SK-N-MC (cell line): ENCODE data around the gene TRIM37.

Source experiments
- EZH2 ChIP-seq: fragments of 200-600 bp; sonication (generic); IDR thresholded peaks from one replicate; pipeline ENCODE4 v1.6.1; 2017; ENCODE audit warnings: antibody characterized with exemption
- FOXP2 ChIP-seq: optimal IDR thresholded peaks from 2 replicates; pipeline ENCODE3; 2011; ENCODE audit warnings: mild to moderate bottlenecking, moderate library complexity; ENCODE audit not compliant: insufficient read depth; ENCODE audit errors: extremely low read length, control extremely low read depth
- POLR2AphosphoS5 ChIP-seq: IDR thresholded peaks from 2 replicates; pipeline ENCODE4 v1.6.1; 2012; ENCODE audit warnings: mild to moderate bottlenecking, low read depth, low read length, borderline replicate concordance

DNA sequence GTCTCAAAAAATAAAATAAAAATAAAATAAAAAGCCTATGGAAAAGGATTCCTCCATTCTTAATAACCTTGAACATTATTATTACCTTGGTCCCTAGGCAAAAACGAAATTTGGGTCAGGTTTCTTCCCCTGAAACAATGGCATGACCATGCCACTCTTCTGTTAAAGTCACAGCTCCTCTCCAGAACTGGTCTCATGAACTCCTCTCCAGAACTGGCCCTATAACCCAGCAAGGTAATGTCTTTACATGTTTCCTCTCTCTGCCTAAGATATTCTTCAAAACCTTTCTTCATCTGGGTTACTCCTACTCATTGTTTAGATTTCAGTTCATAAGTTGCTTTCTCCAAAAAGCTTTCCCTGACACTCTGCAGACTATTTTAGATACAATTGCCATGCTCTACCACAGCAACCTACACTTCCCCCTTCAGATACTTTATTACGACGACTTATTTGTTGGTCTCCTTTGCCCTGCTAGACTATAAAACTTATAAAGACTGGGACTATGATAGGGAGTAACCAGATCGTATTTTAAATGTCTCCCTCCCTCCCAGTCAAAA, 13.5 kb downstream of the TRIM37 start:
- TF ChIP-seq POLR2AphosphoS5 (no peak), EZH2 (no peak), FOXP2 (no peak)
